ENCODE data around the gene CCDC27.

GRCh38 chr1:3790952-3791351 lies 38.7 kb downstream of the CCDC27 start:
- TF ChIP-seq POLR2AphosphoS5 (IDR thresholded peaks at IDR 0.05): no peak
- no peak for TF ChIP-seq CTCF (IDR thresholded peaks at IDR 0.05)
- no peak for TF ChIP-seq POLR2A (IDR thresholded peaks at IDR 0.05)

Measured in sigmoid colon (tissue), 4 donors.